Activated B cell treated with CpG ODN at 0.5 μM for 24 hours (primary cell): ENCODE results near the gene FSHR. TPM values are rescaled to one million over a fixed set of nuclear protein-coding genes. Genes with fewer than 3 reads are reported as not detected.

ENCODE experiments used
- ATAC-seq: fragments of 200-7000 bp; cut with Tn5 transposase; one replicate; pipeline ENCODE4 v1.10.0; 2021; ENCODE audit warnings: low read depth, mild to moderate bottlenecking, moderate library complexity
- CTCF ChIA-PET: fragments of 350-600 bp; sonication (Branson Sonifier 250); formaldehyde crosslinking; loops from one replicate; lab custom pipeline; 2021; ENCODE audit warnings: antibody characterized with exemption; lab: Charles Lee
- POLR2A ChIA-PET: fragments of 350-600 bp; sonication (Branson Sonifier 250); formaldehyde crosslinking; loops from one replicate; lab custom pipeline; 2021; ENCODE audit warnings: antibody characterized with exemption; lab: Charles Lee
- DNase-seq: peaks from one replicate; pipeline ENCODE4 v3.0.0; 2022
- H3K27ac Mint-ChIP-seq: one replicate; pipeline ENCODE4 v1.8.0; 2020; ENCODE audit warnings: mixed read lengths
- H3K27me3 Mint-ChIP-seq: one replicate; pipeline ENCODE4 v1.8.0; 2021; ENCODE audit warnings: mixed read lengths
- H3K36me3 Mint-ChIP-seq: one replicate; pipeline ENCODE4 v1.8.0; 2021; ENCODE audit warnings: low read depth, mixed read lengths
- H3K4me1 Mint-ChIP-seq: one replicate; pipeline ENCODE4 v1.8.0; 2021; ENCODE audit warnings: mixed read lengths
- H3K4me3 Mint-ChIP-seq: one replicate; pipeline ENCODE4 v1.8.0; 2020; ENCODE audit warnings: mild to moderate bottlenecking, mixed read lengths
- H3K9me3 Mint-ChIP-seq: one replicate; pipeline ENCODE4 v1.8.0; 2020; ENCODE audit warnings: mixed read lengths
- CTCF ChIP-seq: fragments of 200-600 bp; IDR thresholded peaks from one replicate; pipeline ENCODE4 v1.8.0; 2022; ENCODE audit warnings: antibody characterized with exemption, mild to moderate bottlenecking
- intact Hi-C: fragments of 100-400 bp; cut with micrococcal nuclease; formaldehyde crosslinking; loops from one replicate; pipeline ENCODE4 v1.15.1; 2024
- total RNA-seq: library from RNA; stranded (reverse); gene quantifications from 2 replicates; pipeline ENCODE4 v1.2.3, GENCODE V29; 2022

Gene FSHR
- total RNA-seq, 1 donor from 2014 or later, result not detected

- intact Hi-C loops, result no loop called here
- Mint-ChIP-seq H3K36me3 (no peaks in the 10 kb centered on the region), H3K9me3 (no peaks in the 10 kb centered on the region), H3K27ac (no peak overlapping the region), H3K4me1 (no peaks in the 10 kb centered on the region), H3K4me3 (no peak overlapping the region), H3K27me3 (no peaks in the 10 kb centered on the region)
- no peak for ATAC-seq
- CTCF ChIA-PET, result interaction anchor here (1.3 kb wide), 1 partner anchor 8 kb away, joined by 3 read pairs; no protein-coding TSS in a partner anchor
- TF ChIP-seq CTCF, result no peak
- POLR2A ChIA-PET, result no interaction called here
- no peak for DNase-seq
These were observed 199.4 kb downstream of the FSHR start for GRCh38 chr2:48954935-48955334.

- Mint-ChIP-seq H3K27ac (no peak overlapping the region), H3K9me3 (no peaks in the 10 kb centered on the region), H3K27me3 (no peaks in the 10 kb centered on the region), H3K4me3 (no peak overlapping the region), H3K4me1 (no peaks in the 10 kb centered on the region), H3K36me3 (no peaks in the 10 kb centered on the region)
- intact Hi-C loops, result no loop called here
- TF ChIP-seq CTCF, result no peak
- no peak for ATAC-seq
- no peak for DNase-seq
- ChIA-PET CTCF (interaction anchor here (1.3 kb wide), 1 partner anchor 8 kb away, joined by 3 read pairs; no protein-coding TSS in a partner anchor), POLR2A (no interaction called here)
These were observed 200.0 kb downstream of the FSHR start for GRCh38 chr2:48954311-48954710.

- ATAC-seq, result no peak
- Mint-ChIP-seq H3K4me1 (no peaks in the 10 kb centered on the region), H3K4me3 (no peak overlapping the region), H3K27ac (no peak overlapping the region), H3K9me3 (no peaks in the 10 kb centered on the region), H3K36me3 (no peaks in the 10 kb centered on the region), H3K27me3 (no peaks in the 10 kb centered on the region)
- no peak for TF ChIP-seq CTCF
- intact Hi-C loops, result no loop called here
- DNase-seq, result no peak
- ChIA-PET POLR2A (no interaction called here), CTCF (no interaction called here)
These were observed 201.7 kb downstream of the FSHR start for GRCh38 chr2:48952614-48953013.

GRCh38 chr2:48952143-48952542, 202.2 kb downstream of the FSHR start:
- no peaks in the 10 kb centered on the region for H3K9me3 Mint-ChIP-seq
- no peak for TF ChIP-seq CTCF
- H3K36me3 Mint-ChIP-seq, result no peaks in the 10 kb centered on the region
- H3K4me1 Mint-ChIP-seq, result no peaks in the 10 kb centered on the region
- CTCF ChIA-PET, result no interaction called here
- H3K27ac Mint-ChIP-seq, result no peak overlapping the region
- no peak for DNase-seq
- no peaks in the 10 kb centered on the region for H3K27me3 Mint-ChIP-seq
- POLR2A ChIA-PET, result no interaction called here
- intact Hi-C loops, result no loop called here
- no peak overlapping the region for H3K4me3 Mint-ChIP-seq
- ATAC-seq, result no peak

GRCh38 chr2:48948400-48949125, 205.8 kb downstream of the FSHR start:
- no peak for TF ChIP-seq CTCF
- Mint-ChIP-seq H3K36me3 (no peaks in the 10 kb centered on the region), H3K27ac (no peak overlapping the region), H3K27me3 (peaks cover 2% of the 10 kb centered on the region), H3K4me3 (no peak overlapping the region), H3K9me3 (no peaks in the 10 kb centered on the region), H3K4me1 (no peaks in the 10 kb centered on the region)
- no peak for ATAC-seq
- ChIA-PET POLR2A (no interaction called here), CTCF (interaction anchor here (0.8 to 1.9 kb wide), 5 partner anchors 10 to 1543 kb away, joined by 3 to 9 read pairs (median 4); no protein-coding TSS in a partner anchor)
- intact Hi-C loops, result no loop called here
- DNase-seq, result no peak
